H9 (cell line): ENCODE data around the gene ARHGAP26. TPM values are rescaled to one million over a fixed set of nuclear protein-coding genes. Genes with fewer than 3 reads are reported as not detected.

ENCODE experiments used
- DNase-seq: peaks from one replicate; pipeline ENCODE4 v3.0.0-alpha.2; 2017
- H2AFZ ChIP-seq: one replicate; pipeline ENCODE4 v1.6.1; 2013; ENCODE audit warnings: mild to moderate bottlenecking, low read length, control low read depth, moderate library complexity
- H2AK5ac ChIP-seq: 2 replicates; pipeline ENCODE4 v1.6.1; 2013; ENCODE audit warnings: low read length, control low read depth, mixed read lengths; ENCODE audit not compliant: insufficient read length
- H2BK120ac ChIP-seq: one replicate; pipeline ENCODE4 v1.6.1; 2013; ENCODE audit warnings: low read depth, mild to moderate bottlenecking, low read length, control low read depth, inconsistent platforms; ENCODE audit not compliant: poor library complexity, severe bottlenecking
- H2BK12ac ChIP-seq: 2 replicates; pipeline ENCODE4 v1.6.1; 2013; ENCODE audit warnings: low read length, control low read depth, mixed read lengths, low read depth; ENCODE audit not compliant: insufficient read length
- H2BK15ac ChIP-seq: 2 replicates; pipeline ENCODE4 v1.6.1; 2013; ENCODE audit warnings: low read depth, low read length, control low read depth
- H2BK20ac ChIP-seq: one replicate; pipeline ENCODE4 v1.6.1; 2013; ENCODE audit warnings: low read depth, mild to moderate bottlenecking, low read length, control low read depth, inconsistent platforms; ENCODE audit not compliant: poor library complexity, severe bottlenecking
- H2BK5ac ChIP-seq: 2 replicates; pipeline ENCODE4 v1.6.1; 2013; ENCODE audit warnings: low read length, control low read depth, mixed read lengths; ENCODE audit not compliant: insufficient read length
- H3K14ac ChIP-seq: 2 replicates; pipeline ENCODE4 v1.6.1; 2013; ENCODE audit warnings: low read length, control low read depth; ENCODE audit not compliant: insufficient read depth
- H3K18ac ChIP-seq: 2 replicates; pipeline ENCODE4 v1.6.1; 2013; ENCODE audit warnings: low read depth, mild to moderate bottlenecking, mixed read lengths, low read length, control low read depth; ENCODE audit not compliant: insufficient read length
- H3K23ac ChIP-seq: 2 replicates; pipeline ENCODE4 v1.6.1; 2013; ENCODE audit warnings: low read length, control low read depth, mixed read lengths, low read depth; ENCODE audit not compliant: insufficient read length
- H3K23me2 ChIP-seq: 2 replicates; pipeline ENCODE4 v1.6.1; 2013; ENCODE audit warnings: low read depth, mild to moderate bottlenecking, mixed read lengths, low read length, control low read depth; ENCODE audit not compliant: insufficient read length, poor library complexity, severe bottlenecking
- H3K27ac ChIP-seq: 2 replicates; pipeline ENCODE4 v1.5.1; 2013; ENCODE audit warnings: low read length, control low read depth, mixed read lengths, low read depth; ENCODE audit not compliant: insufficient read length
- H3K27me3 ChIP-seq: 2 replicates; pipeline ENCODE4 v1.6.1; 2013; ENCODE audit warnings: low read length, control low read depth, inconsistent platforms; ENCODE audit not compliant: insufficient read depth
- H3K4ac ChIP-seq: 2 replicates; pipeline ENCODE4 v1.6.1; 2013; ENCODE audit warnings: low read depth, mild to moderate bottlenecking, control low read depth, inconsistent platforms, low read length, moderate library complexity
- H3K4me1 ChIP-seq: 2 replicates; pipeline ENCODE4 v1.6.1; 2013; ENCODE audit warnings: low read length, control low read depth, inconsistent platforms; ENCODE audit not compliant: insufficient read depth
- H3K4me2 ChIP-seq: 2 replicates; pipeline ENCODE4 v1.6.1; 2013; ENCODE audit warnings: low read length, control low read depth, mixed read lengths; ENCODE audit not compliant: insufficient read length, insufficient read depth
- H3K56ac ChIP-seq: 2 replicates; pipeline ENCODE4 v1.6.1; 2013; ENCODE audit warnings: low read depth, mild to moderate bottlenecking, mixed read lengths, low read length, control low read depth; ENCODE audit not compliant: insufficient read length
- H3K79me1 ChIP-seq: 2 replicates; pipeline ENCODE4 v1.6.1; 2013; ENCODE audit warnings: low read depth, mild to moderate bottlenecking, moderate library complexity, low read length, control low read depth, inconsistent platforms; ENCODE audit not compliant: insufficient read depth, poor library complexity, severe bottlenecking
- H3K79me2 ChIP-seq: 2 replicates; pipeline ENCODE4 v1.6.1; 2013; ENCODE audit warnings: low read length, control low read depth, inconsistent platforms; ENCODE audit not compliant: insufficient read depth
- H3K9ac ChIP-seq: 2 replicates; pipeline ENCODE4 v1.6.1; 2013; ENCODE audit warnings: low read length, control low read depth, mixed read lengths; ENCODE audit not compliant: insufficient read length; ENCODE audit errors: extremely low read depth
- H3K9me3 ChIP-seq: one replicate; pipeline ENCODE4 v1.6.1; 2013; ENCODE audit warnings: low read depth, low read length, inconsistent platforms; ENCODE audit not compliant: control insufficient read depth
- H3T11ph ChIP-seq: one replicate; pipeline ENCODE4 v1.6.1; 2013; ENCODE audit warnings: mild to moderate bottlenecking, low read length, control low read depth, inconsistent platforms
- H4K20me1 ChIP-seq: one replicate; pipeline ENCODE4 v1.6.1; 2013; ENCODE audit not compliant: control insufficient read depth, insufficient read length, insufficient read depth
- H4K5ac ChIP-seq: 2 replicates; pipeline ENCODE4 v1.6.1; 2013; ENCODE audit warnings: low read depth, mild to moderate bottlenecking, mixed read lengths, low read length, control low read depth; ENCODE audit not compliant: insufficient read length
- H4K8ac ChIP-seq: replicated peaks from 2 replicates; pipeline ENCODE4 v1.6.1; 2013; ENCODE audit warnings: low read length, control low read depth, mixed read lengths, low read depth; ENCODE audit not compliant: insufficient read length
- H4K91ac ChIP-seq: 2 replicates; pipeline ENCODE4 v1.6.1; 2013; ENCODE audit warnings: low read depth, mild to moderate bottlenecking, moderate library complexity, mixed read lengths, low read length, control low read depth; ENCODE audit not compliant: insufficient read length
- H3K27ac Mint-ChIP-seq, 3 experiments: 2 replicates in 2 of 3; 3 replicates in 1 of 3; pipeline ENCODE4 v1.8.0; 2020 to 2021; ENCODE audit warnings: mixed read lengths in 3 of 3, mild to moderate bottlenecking in 1 of 3, moderate library complexity in 1 of 3
- H3K27me3 Mint-ChIP-seq: 2 replicates; pipeline ENCODE4 v1.8.0; 2021; ENCODE audit warnings: low read depth, mild to moderate bottlenecking, moderate library complexity, mixed read lengths
- H3K36me3 Mint-ChIP-seq, 3 experiments: 2 replicates in 2 of 3; 3 replicates in 1 of 3; pipeline ENCODE4 v1.8.0; 2020 to 2021; ENCODE audit warnings: low read depth in 3 of 3, mixed read lengths in 3 of 3; ENCODE audit not compliant: insufficient read depth in 1 of 3
- H3K4me1 Mint-ChIP-seq, 2 experiments: 2 replicates each; pipeline ENCODE4 v1.8.0; 2020; ENCODE audit warnings: mixed read lengths in 2 of 2
- H3K4me3 Mint-ChIP-seq, 2 experiments: 2 replicates in 1 of 2; 3 replicates in 1 of 2; pipeline ENCODE4 v1.8.0; 2020 to 2021; ENCODE audit warnings: mild to moderate bottlenecking in 2 of 2, mixed read lengths in 2 of 2, moderate library complexity in 1 of 2
- H3K9me3 Mint-ChIP-seq, 2 experiments: 2 replicates in 1 of 2; 3 replicates in 1 of 2; pipeline ENCODE4 v1.8.0; 2020; ENCODE audit warnings: mild to moderate bottlenecking in 2 of 2, mixed read lengths in 2 of 2, moderate library complexity in 1 of 2
- CTCF ChIP-seq: fragments of 200-600 bp; sonication (generic); conservative IDR thresholded peaks from 3 replicates; pipeline ENCODE4 v1.8.0; 2021; ENCODE audit warnings: antibody characterized with exemption, mild to moderate bottlenecking
- WGBS: extraction: QIAGEN DNeasy Blood & Tissue Kit; methylation state at CpG from one replicate; pipeline ENCODE4 v1.1.7; 2013; ENCODE audit warnings: missing lambda C conversion rate, low lambda C conversion rate, mixed read lengths; ENCODE audit not compliant: insufficient read length; ENCODE audit errors: extremely low coverage; 5-methylcytosine and 5-hydroxymethylcytosine counted together
- total RNA-seq: library from RNA; stranded (reverse); gene quantifications from 2 replicates; pipeline ENCODE4 v1.2.1, GENCODE V29; 2021

ARHGAP26 gene
- total RNA-seq, 1 experiment from 2014 or later, result 13.8 TPM

- no peaks in the 10 kb centered on the region for H3K79me2 ChIP-seq
- no peaks in the 10 kb centered on the region for H3K27me3 Mint-ChIP-seq
- peak; percentile 75 for DNase-seq
- H3K27ac Mint-ChIP-seq, result peak overlapping the region in 2 of 3 experiments; percentile 92 to 95; a peak in 4 of 7 replicates
- H3K4me1 ChIP-seq, result no peaks in the 10 kb centered on the region
- no peak overlapping the region for H2BK20ac ChIP-seq
- peaks cover 13 to 28% (median 22%) of the 10 kb centered on the region in 3 experiments for H3K36me3 Mint-ChIP-seq
- no peaks in the 10 kb centered on the region for H3K79me1 ChIP-seq
- no peak overlapping the region for H4K8ac ChIP-seq
- no peak overlapping the region for H3K27ac ChIP-seq
- H3K27me3 ChIP-seq, result no peaks in the 10 kb centered on the region
- no peak overlapping the region for H3K4me2 ChIP-seq
- no peaks in the 10 kb centered on the region for H3K9me3 Mint-ChIP-seq
- TF ChIP-seq CTCF, result peak; percentile 81
- no peak overlapping the region for H4K5ac ChIP-seq
- no peak overlapping the region for H2BK5ac ChIP-seq
- H3K9me3 ChIP-seq, result no peaks in the 10 kb centered on the region
- WGBS, result no CpG with 5 or more reads among the region's 8 CpGs
- no peak overlapping the region for H3K18ac ChIP-seq
- H3T11ph ChIP-seq, result no peak overlapping the region
- no peaks in the 10 kb centered on the region for H4K20me1 ChIP-seq
- no peak overlapping the region for H3K23ac ChIP-seq
- no peak overlapping the region for H2BK12ac ChIP-seq
- H2AFZ ChIP-seq, result no peak overlapping the region
- no peak overlapping the region for H3K4me3 Mint-ChIP-seq
- no peak overlapping the region for H4K91ac ChIP-seq
- H3K9ac ChIP-seq, result no peak overlapping the region
- no peak overlapping the region for H2BK15ac ChIP-seq
- no peak overlapping the region for H3K14ac ChIP-seq
- no peak overlapping the region for H2AK5ac ChIP-seq
- no peak overlapping the region for H3K56ac ChIP-seq
- H3K23me2 ChIP-seq, result no peaks in the 10 kb centered on the region
- H2BK120ac ChIP-seq, result no peak overlapping the region
- no peak overlapping the region for H3K4ac ChIP-seq
- peaks cover 5 to 11% of the 10 kb centered on the region in 2 experiments for H3K4me1 Mint-ChIP-seq
Observed at GRCh38 chr5:142915813-142916424, 145.7 kb downstream of the ARHGAP26 start.
